HCT116 (cell line): ENCODE results near the gene STRA8.

ENCODE experiments used
- EZH2 ChIP-seq: fragments of 200-600 bp; sonication (generic); IDR thresholded peaks from 2 replicates; pipeline ENCODE4 v1.6.1; 2017; ENCODE audit warnings: antibody characterized with exemption, mixed run types
- POLR2A ChIP-seq: IDR thresholded peaks from 2 replicates; pipeline ENCODE4 v1.7.0; 2011; ENCODE audit warnings: borderline replicate concordance; ENCODE audit not compliant: insufficient read depth, insufficient read length; ENCODE audit errors: extremely low read depth
- POLR2AphosphoS5 ChIP-seq: IDR thresholded peaks from 2 replicates; pipeline ENCODE4 v1.6.1; 2011; ENCODE audit warnings: mild to moderate bottlenecking, low read depth, low read length, moderate library complexity
- RAD21 ChIP-seq: IDR thresholded peaks from 2 replicates; pipeline ENCODE4 v1.6.1; 2012; ENCODE audit warnings: low read depth, mild to moderate bottlenecking
- SIN3A ChIP-seq: IDR thresholded peaks from 2 replicates; pipeline ENCODE4 v1.6.1; 2012; ENCODE audit warnings: low read depth
- TF ChIP-seq, protein P1 (sequence below), 3 experiments: fragments of 200-600 bp in 1 of 3; sonication (generic) in 1 of 3; IDR thresholded peaks in 2 of 3; conservative IDR thresholded peaks in 1 of 3; 2 replicates each; pipeline ENCODE4 v1.5.1; 2012 to 2017; ENCODE audit warnings: low read depth in 2 of 3, low read length in 2 of 3, antibody characterized with exemption in 1 of 3, borderline replicate concordance in 1 of 3, control low read depth in 1 of 3, mild to moderate bottlenecking in 1 of 3, mixed read lengths in 1 of 3, mixed run types in 1 of 3, moderate library complexity in 1 of 3; ENCODE audit not compliant: insufficient read depth in 1 of 3
- TF ChIP-seq, protein P2 (sequence below): IDR thresholded peaks from 2 replicates; pipeline ENCODE4 v1.6.1; 2012; ENCODE audit warnings: low read depth

DNA sequence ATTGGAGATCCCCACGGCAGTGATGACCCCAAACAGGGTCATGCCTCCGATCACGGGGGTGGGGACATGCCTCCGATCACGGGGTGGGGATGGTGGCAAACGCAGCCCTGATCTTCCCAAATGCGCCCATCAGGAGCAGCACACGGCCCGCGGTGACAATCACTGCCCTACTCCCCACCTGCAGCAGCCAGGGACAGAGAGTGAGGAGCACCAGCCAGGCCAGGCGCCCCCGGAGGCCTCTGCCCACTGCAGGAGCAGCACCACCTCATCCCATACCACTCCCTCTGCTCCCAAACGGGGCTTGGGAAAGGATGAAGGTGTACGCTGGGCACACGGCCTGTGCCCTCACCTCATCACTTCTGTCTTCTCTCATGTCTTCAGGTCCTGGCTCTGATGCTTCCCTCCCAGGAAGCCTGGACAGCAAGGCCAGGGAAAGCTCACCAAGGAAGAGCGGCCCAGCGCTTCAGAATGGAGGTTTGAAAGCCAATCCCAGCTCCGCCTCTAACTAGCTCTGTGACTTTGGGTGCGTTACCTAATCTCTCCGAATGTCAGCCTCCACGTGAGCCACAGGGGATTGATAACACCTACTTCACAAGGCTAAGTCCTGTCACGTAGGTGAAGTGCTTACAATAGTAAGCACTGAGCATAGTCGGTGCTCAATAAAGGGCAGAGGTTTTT, 37.1 kb downstream of the STRA8 start:
- TF ChIP-seq, protein P1, sequence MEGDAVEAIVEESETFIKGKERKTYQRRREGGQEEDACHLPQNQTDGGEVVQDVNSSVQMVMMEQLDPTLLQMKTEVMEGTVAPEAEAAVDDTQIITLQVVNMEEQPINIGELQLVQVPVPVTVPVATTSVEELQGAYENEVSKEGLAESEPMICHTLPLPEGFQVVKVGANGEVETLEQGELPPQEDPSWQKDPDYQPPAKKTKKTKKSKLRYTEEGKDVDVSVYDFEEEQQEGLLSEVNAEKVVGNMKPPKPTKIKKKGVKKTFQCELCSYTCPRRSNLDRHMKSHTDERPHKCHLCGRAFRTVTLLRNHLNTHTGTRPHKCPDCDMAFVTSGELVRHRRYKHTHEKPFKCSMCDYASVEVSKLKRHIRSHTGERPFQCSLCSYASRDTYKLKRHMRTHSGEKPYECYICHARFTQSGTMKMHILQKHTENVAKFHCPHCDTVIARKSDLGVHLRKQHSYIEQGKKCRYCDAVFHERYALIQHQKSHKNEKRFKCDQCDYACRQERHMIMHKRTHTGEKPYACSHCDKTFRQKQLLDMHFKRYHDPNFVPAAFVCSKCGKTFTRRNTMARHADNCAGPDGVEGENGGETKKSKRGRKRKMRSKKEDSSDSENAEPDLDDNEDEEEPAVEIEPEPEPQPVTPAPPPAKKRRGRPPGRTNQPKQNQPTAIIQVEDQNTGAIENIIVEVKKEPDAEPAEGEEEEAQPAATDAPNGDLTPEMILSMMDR (IDR thresholded peaks at IDR 0.05 in 2 of 3, conservative IDR thresholded peaks at IDR 0.05 in 1 of 3; ENCODE audit: borderline replicate concordance in 1 of 3, insufficient read depth in 1 of 3, low read depth in 2 of 3, low read length in 2 of 3) = no peak
- no peak for TF ChIP-seq POLR2AphosphoS5
- TF ChIP-seq POLR2A = no peak
- TF ChIP-seq EZH2 = no peak
- TF ChIP-seq, protein P2, sequence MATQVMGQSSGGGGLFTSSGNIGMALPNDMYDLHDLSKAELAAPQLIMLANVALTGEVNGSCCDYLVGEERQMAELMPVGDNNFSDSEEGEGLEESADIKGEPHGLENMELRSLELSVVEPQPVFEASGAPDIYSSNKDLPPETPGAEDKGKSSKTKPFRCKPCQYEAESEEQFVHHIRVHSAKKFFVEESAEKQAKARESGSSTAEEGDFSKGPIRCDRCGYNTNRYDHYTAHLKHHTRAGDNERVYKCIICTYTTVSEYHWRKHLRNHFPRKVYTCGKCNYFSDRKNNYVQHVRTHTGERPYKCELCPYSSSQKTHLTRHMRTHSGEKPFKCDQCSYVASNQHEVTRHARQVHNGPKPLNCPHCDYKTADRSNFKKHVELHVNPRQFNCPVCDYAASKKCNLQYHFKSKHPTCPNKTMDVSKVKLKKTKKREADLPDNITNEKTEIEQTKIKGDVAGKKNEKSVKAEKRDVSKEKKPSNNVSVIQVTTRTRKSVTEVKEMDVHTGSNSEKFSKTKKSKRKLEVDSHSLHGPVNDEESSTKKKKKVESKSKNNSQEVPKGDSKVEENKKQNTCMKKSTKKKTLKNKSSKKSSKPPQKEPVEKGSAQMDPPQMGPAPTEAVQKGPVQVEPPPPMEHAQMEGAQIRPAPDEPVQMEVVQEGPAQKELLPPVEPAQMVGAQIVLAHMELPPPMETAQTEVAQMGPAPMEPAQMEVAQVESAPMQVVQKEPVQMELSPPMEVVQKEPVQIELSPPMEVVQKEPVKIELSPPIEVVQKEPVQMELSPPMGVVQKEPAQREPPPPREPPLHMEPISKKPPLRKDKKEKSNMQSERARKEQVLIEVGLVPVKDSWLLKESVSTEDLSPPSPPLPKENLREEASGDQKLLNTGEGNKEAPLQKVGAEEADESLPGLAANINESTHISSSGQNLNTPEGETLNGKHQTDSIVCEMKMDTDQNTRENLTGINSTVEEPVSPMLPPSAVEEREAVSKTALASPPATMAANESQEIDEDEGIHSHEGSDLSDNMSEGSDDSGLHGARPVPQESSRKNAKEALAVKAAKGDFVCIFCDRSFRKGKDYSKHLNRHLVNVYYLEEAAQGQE = no peak
- no peak for TF ChIP-seq RAD21
- no peak for TF ChIP-seq SIN3A
